Fibroblast of lung (primary cell): ENCODE data around the gene ARTN.

Experiments used
- EZH2 ChIP-seq: IDR thresholded peaks from 2 replicates; pipeline ENCODE4 v1.5.1; 2012; ENCODE audit warnings: low read length, control low read depth, mild to moderate bottlenecking; ENCODE audit errors: missing control alignments
- TF ChIP-seq, protein P1 (sequence below), 2 donors: IDR thresholded peaks in 1 of 2; conservative IDR thresholded peaks in 1 of 2; 1 replicate in 1 of 2; 2 replicates in 1 of 2; pipeline ENCODE4 v1.5.1; 2011 to 2012; ENCODE audit warnings: low read length in 2 of 2, control low read depth in 1 of 2, inconsistent platforms in 1 of 2, low read depth in 1 of 2, mild to moderate bottlenecking in 1 of 2

DNA sequence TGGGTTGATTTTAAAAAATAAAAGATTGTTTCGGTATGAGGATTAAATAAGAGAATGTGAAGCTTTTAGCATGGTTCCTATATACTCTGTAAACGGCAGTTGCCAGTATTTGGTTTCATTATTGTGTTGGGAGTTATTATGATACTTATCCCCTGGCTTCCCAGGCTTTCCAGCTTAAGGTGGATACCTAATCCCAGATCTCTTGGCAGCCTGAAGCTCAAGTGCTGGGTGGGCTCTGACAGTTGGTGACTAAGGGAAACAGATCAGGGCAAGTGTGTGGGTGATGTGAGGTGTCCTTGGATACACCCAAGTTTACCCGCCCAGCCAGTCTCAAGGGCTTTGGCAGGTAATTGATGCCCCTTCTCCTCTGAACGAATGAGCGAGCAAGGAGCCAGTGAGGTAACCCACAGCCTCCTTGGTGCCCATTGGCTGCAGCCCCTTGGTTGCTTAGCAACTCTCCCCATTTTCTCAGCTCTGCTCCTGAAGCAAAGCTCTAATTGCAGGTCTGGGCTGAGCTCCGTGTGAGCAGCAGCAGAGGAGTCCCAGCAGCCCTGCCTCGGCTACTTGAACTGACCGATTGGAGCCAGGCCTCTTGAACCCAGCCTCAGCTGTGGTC, 19.2 kb downstream of the ARTN start:
- TF ChIP-seq, protein P1, sequence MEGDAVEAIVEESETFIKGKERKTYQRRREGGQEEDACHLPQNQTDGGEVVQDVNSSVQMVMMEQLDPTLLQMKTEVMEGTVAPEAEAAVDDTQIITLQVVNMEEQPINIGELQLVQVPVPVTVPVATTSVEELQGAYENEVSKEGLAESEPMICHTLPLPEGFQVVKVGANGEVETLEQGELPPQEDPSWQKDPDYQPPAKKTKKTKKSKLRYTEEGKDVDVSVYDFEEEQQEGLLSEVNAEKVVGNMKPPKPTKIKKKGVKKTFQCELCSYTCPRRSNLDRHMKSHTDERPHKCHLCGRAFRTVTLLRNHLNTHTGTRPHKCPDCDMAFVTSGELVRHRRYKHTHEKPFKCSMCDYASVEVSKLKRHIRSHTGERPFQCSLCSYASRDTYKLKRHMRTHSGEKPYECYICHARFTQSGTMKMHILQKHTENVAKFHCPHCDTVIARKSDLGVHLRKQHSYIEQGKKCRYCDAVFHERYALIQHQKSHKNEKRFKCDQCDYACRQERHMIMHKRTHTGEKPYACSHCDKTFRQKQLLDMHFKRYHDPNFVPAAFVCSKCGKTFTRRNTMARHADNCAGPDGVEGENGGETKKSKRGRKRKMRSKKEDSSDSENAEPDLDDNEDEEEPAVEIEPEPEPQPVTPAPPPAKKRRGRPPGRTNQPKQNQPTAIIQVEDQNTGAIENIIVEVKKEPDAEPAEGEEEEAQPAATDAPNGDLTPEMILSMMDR (conservative IDR thresholded peaks at IDR 0.05 in 1 of 2, IDR thresholded peaks at IDR 0.05 in 1 of 2; ENCODE audit: low read depth in 1 of 2, low read length in 2 of 2): no peak
- no peak for TF ChIP-seq EZH2
